Stimulated activated CD4-positive, alpha-beta T cell treated with anti-CD3 and anti-CD28 coated beads, Interleukin-12 subunit alpha, Interleukin-12 subunit beta, amount 100 ng/mL, for 4 hours (primary cell): Measurements from ENCODE around the gene USP22.
"Not testable (repeated sequence)": the region's sequence is repeated elsewhere in the genome, so short reads cannot be mapped to it uniquely, and the experiment has no call there.

Source experiments
- DNase-seq: peaks from one replicate; pipeline ENCODE4 v3.0.0-alpha.2; 2020

Gene USP22

GRCh38 chr17:21042458-21043295 is at the start of gene USP22:
USP22 (minus strand) TSS chr17:21043011; CDS start chr17:21042835, 176 bp downstream.
- DNase-seq: peak; percentile 93

- DNase-seq: no peak
Observed at GRCh38 chr17:21090902-21091618, 48.2 kb upstream of the USP22 start.

- no peak for DNase-seq
Observed at GRCh38 chr17:21089933-21090901, 47.4 kb upstream of the USP22 start.

- no peak for DNase-seq
Observed at GRCh38 chr17:21089145-21089544, 46.3 kb upstream of the USP22 start.

- DNase-seq: no peak
Observed at GRCh38 chr17:21085707-21086106, 42.9 kb upstream of the USP22 start.

GRCh38 chr17:21085280-21085679 is 42.5 kb upstream of the USP22 start:
- not testable (repeated sequence) for DNase-seq

GRCh38 chr17:21082001-21082436 is 39.2 kb upstream of the USP22 start:
- DNase-seq: no peak

- no peak for DNase-seq
Observed at GRCh38 chr17:21079196-21079595, 36.4 kb upstream of the USP22 start.

GRCh38 chr17:21078016-21078780 is 35.4 kb upstream of the USP22 start:
- no peak for DNase-seq

- DNase-seq: no peak
Observed at GRCh38 chr17:21077281-21077680, 34.5 kb upstream of the USP22 start.

GRCh38 chr17:21076242-21076641 is 33.4 kb upstream of the USP22 start:
- no peak for DNase-seq

- no peak for DNase-seq
Observed at GRCh38 chr17:21075739-21076085, 32.9 kb upstream of the USP22 start.

- no peak for DNase-seq
Observed at GRCh38 chr17:21072745-21073197, 30.0 kb upstream of the USP22 start.

- DNase-seq: no peak
Observed at GRCh38 chr17:21066394-21066793, 23.6 kb upstream of the USP22 start.

- no peak for DNase-seq
Observed at GRCh38 chr17:21061971-21062526, 19.2 kb upstream of the USP22 start.

- DNase-seq: no peak
Observed at GRCh38 chr17:21061158-21061835, 18.5 kb upstream of the USP22 start.

GRCh38 chr17:21059761-21060160 is 16.9 kb upstream of the USP22 start:
- no peak for DNase-seq

- DNase-seq: no peak
Observed at GRCh38 chr17:21058098-21058893, 15.5 kb upstream of the USP22 start.

- DNase-seq: not testable (repeated sequence)
Observed at GRCh38 chr17:21053056-21053455, 10.2 kb upstream of the USP22 start.

GRCh38 chr17:21049457-21049856 is 6.6 kb upstream of the USP22 start:
- no peak for DNase-seq
